Putamen (tissue), 1 donor: Measurements from ENCODE around the gene SPAG4.

Experiments used
- DNase-seq: peaks from one replicate; pipeline ENCODE4 v3.0.0-alpha.2; 2016; ENCODE audit warnings: low spot score

The SPAG4 gene

DNA sequence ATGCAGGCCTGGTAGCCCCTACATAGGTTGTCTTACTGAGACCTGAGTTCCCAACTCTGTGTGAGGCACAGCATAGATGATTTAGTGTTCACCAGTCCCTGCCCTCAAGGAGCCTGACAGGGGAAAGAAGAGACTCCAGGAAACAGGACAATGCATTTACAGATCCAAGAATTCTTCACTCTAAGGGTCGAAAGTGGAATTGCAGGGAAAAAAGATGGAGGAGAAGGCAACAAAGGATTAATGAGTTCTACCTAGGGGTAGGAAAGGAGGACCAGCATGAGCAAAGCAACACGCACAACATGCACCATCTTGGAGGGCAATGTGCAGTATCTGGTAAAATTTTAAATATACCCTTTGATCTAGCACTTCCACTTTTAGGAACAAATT, 5.9 kb downstream of the SPAG4 start:
- no peak for DNase-seq

DNA sequence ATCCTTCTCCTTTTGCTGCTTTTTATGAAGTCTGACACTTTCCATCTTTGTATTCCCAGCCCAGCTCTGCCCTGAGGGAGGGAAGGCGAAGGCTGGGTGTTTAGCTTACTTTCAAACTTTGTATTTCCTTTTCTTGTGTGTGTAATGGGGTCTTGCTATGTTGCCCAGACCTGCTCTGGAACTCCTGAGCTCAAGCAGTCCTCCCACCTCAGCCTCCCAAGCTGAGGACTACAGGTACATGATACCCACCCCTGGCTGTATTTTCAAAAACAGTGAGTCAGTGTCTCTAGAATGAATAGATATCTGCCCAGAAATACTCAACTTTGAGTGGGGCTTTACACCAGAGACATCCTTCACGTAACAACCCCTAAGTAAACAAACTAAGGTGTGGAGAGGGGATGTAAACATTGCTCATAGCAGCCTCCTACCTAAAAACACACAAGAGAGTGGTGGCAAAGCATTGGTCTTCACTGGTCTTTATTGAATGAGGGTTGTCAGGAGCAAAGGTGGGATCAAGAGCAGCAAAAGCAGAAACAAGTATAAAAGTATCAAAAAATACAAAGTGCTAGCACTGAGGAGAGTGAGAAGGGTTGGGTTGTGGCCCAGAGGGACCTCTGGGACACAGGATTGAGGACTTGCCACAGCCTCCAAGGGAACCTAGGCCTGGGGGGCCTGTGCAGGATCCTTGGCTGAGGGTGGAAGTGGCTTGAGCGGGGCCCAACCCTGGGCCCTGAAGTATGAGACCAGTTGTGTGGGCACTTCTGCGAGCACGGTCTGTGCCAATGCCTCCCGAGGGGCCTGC, 10.2 kb downstream of the SPAG4 start:
- DNase-seq, result no peak

- no peak for DNase-seq
Observed at GRCh38 chr20:35626386-35627001, 10.9 kb downstream of the SPAG4 start.

DNA sequence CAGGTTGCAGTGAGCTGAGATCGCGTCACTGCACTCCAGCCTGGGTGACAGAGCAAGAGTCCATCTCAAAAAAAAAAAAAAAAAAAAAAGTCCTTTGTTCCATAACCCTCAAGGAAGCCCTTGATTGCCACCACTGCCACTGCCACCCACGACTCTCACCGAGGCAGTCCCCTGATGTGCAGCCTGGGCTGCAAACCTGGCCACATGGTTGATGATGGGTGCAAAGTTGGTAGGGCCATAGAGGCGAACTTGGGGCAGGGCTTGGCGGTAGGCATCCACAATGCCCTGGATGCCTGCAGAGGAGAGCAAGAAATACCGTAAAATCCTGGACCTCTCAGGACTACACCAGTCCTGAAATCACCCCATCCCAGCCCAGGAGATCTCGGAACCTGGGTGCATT, 11.5 kb downstream of the SPAG4 start:
- no peak for DNase-seq

DNA sequence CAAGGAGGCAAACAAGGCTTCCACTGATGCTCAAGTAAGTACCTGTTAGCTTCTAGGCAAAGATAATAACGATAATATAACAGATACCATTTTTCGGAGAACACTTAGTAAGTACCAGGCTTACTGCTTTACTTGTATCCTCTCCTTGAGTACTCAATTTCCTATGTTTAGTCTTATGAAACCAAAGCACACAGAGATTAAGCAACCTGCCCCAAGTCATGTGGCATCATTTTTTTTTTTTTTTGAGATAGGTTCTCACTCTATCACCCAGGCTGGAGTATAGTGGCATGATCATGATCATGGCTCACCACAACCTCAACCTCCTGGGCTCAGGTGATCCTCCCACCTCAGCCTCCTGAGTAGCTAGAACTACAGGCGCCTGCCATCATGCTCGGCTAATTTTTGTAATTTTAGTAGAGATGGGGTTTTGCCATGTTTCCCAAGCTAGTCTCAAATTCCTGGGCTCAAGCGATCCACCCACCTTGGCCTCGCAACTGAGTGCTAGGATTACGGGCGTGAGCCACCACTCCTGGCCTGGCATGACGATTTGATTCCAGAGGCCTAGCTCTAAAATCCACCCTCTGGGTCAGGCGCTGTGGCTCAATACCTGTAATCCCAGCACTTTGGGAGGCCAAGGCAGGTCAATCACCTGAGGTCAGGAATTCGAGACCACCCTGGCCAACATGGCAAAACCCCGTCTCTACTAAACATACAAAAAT, 14.0 kb downstream of the SPAG4 start:
- no peak for DNase-seq

GRCh38 chr20:35630636-35631035, 15.0 kb downstream of the SPAG4 start:
- no peak for DNase-seq

- no peak for DNase-seq
Observed at GRCh38 chr20:35632539-35633115, 17.0 kb downstream of the SPAG4 start.

- no peak for DNase-seq
Observed at GRCh38 chr20:35635652-35636051, 20.0 kb downstream of the SPAG4 start.

DNA sequence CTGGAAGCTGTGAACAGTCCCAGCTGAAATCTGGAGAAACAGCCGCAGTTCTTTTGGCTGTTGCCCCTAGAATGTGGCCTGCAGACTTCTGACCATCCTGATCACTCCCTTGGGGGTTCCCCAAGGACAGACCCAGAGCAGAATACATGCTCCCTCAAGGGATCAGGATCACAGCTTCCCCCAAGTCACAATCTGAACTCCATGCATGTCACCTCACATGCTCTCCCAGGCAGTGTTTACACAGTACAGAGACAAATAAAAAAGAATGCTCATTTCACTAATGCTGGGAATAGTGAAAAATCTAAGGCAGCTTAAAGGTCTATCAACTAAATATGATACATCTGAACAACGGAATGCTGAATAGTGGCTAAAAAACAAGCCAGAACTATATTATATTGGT, 20.5 kb downstream of the SPAG4 start:
- no peak for DNase-seq

- DNase-seq, result peak; percentile 54
Observed at GRCh38 chr20:35637276-35637675, 21.6 kb downstream of the SPAG4 start.

- DNase-seq, result no peak
Observed at GRCh38 chr20:35638751-35639150, 23.1 kb downstream of the SPAG4 start.

DNA sequence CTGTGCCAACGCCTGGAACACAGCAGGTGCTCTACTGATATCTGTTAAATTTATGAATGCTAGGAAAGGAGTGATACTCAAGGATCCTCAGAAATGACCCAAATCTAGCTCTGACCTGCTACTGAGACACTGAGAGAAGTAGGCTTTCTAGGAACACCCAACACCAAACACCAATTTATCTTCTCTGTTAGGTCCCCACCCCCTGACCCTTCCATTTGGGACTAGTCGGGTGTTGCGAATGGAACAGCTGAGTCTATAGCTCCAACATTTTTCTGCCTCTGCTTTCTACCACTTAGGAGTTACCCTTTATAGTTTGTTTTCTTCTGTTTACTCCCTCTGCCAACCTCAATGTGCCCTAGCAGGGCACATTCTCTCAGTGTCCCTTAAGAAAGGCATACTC, 25.1 kb downstream of the SPAG4 start:
- DNase-seq, result no peak

GRCh38 chr20:35641743-35642142, 26.1 kb downstream of the SPAG4 start:
- DNase-seq, result no peak

- DNase-seq, result no peak
Observed at GRCh38 chr20:35643045-35643444, 27.4 kb downstream of the SPAG4 start.

DNA sequence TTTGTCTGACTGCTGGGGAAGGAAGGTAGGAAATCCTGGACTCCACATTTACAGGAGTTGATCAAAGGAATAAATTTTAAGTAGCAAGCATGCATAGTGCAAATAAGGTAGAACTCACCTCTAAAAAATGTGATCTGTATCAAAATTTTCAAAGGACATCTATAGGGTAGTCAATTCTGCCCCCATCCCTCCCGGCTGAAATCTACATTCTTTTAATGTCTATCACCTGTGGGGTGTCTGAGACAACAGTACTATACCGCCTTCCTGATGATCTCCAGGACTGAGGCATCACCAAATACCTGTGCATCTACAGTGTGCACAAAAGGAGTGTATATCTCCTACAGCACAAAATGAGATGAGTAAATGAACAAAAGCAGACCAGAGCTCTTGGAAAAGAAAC, 29.2 kb downstream of the SPAG4 start:
- no peak for DNase-seq

DNA sequence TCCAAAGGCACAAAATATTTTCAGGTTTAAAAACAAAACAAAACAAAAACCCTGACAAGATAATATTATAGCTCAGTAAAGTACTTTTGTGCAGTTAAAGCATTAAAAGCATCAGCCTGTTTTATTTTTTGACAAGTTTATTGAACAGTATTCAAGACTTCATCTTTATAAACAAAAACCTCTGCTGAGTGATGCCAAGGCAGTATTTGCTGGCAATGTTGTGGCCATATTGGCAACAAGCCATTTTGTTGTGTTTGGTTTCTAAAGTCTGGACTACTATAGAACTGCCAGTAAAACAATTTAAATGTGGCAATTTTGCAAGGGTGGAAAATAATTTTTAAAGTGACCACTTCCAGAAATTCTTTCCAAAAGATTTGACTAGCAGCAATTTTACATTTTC, 33.2 kb downstream of the SPAG4 start:
- DNase-seq, result no peak

- no peak for DNase-seq
Observed at GRCh38 chr20:35650632-35651031, 35.0 kb downstream of the SPAG4 start.

DNA sequence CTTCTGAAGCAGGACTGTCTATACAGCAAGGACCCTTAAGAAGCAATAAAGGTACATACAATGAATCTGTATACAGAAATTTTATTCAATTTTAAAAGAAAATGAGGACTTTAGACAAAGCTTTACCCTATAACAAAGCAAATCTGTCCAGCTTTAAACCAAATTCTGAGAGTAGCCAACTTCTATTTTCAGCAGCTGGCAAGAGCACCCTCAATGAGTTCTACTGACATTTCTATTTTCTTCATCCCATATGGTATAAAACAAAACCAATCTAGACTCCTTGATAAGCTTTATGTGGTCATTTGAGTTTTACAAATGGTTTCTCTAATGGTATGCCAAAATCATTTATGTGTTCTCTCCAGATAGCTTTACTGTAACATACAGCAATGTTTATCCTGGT, 36.3 kb downstream of the SPAG4 start:
- no peak for DNase-seq

- no peak for DNase-seq
Observed at GRCh38 chr20:35652641-35653429, 37.2 kb downstream of the SPAG4 start.

- no peak for DNase-seq
Observed at GRCh38 chr20:35653430-35653734, 37.8 kb downstream of the SPAG4 start.

GRCh38 chr20:35653893-35654292, 38.3 kb downstream of the SPAG4 start:
- DNase-seq, result no peak

DNA sequence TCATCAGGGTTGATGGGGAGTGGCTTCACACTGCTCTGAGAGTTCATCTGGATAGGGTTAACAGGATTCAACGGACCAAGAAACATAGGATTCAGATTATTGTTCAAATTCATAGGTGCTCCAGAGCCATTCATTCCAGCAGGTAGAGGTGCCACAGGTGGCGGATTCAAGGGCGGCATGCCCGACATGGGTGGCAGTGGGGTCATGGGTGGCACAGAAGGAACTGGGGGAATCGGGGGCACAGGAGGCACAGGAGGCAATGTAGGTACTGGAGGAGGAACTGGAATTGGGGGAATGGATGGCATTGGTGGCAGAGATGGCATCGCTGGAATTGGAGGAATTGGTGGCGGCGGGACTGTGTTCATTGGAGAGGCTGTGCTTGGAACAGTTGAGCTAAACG, 38.8 kb downstream of the SPAG4 start:
- DNase-seq, result no peak
